Prostate gland (tissue), 2 donors: ENCODE measurements around the gene RIPOR3. TPM values are rescaled to one million over a fixed set of nuclear protein-coding genes. Genes with fewer than 3 reads are reported as not detected.

Experiments
- DNase-seq: peaks from one replicate; pipeline ENCODE4 v3.0.0-alpha.2; 2019; ENCODE audit warnings: low spot score
- H3K27ac ChIP-seq, 2 donors: fragments of 200-600 bp; sonication (generic); 2 replicates each; pipeline ENCODE4 v1.5.1; 2017 to 2019
- H3K27me3 ChIP-seq: fragments of 200-600 bp; sonication (generic); replicated peaks from 2 replicates; pipeline ENCODE4 v1.5.1; 2019; ENCODE audit not compliant: insufficient read depth
- H3K36me3 ChIP-seq, 2 donors: fragments of 200-600 bp; sonication (generic); 1 replicate in 1 of 2; 2 replicates in 1 of 2; pipeline versions ENCODE4 v1.5.1 to v1.8.1; 2017 to 2019
- H3K4me1 ChIP-seq: fragments of 200-600 bp; sonication (generic); replicated peaks from 2 replicates; pipeline ENCODE4 v1.5.1; 2019
- H3K4me3 ChIP-seq, 2 donors: fragments of 200-600 bp; sonication (generic); 2 replicates each; pipeline ENCODE4 v1.5.1; 2017 to 2019
- H3K9me3 ChIP-seq: fragments of 200-600 bp; sonication (generic); 2 replicates; pipeline ENCODE4 v1.5.1; 2017
- POLR2A ChIP-seq: fragments of 450-650 bp; IDR thresholded peaks from one replicate; pipeline ENCODE4 v1.6.1; 2016; ENCODE audit warnings: antibody characterized with exemption, mild to moderate bottlenecking
- POLR2AphosphoS5 ChIP-seq: sonication (generic); formaldehyde crosslinking; IDR thresholded peaks from one replicate; pipeline ENCODE4 v1.6.1; 2017; ENCODE audit warnings: antibody characterized with exemption
- WGBS: methylation state at CpG from one replicate; pipeline ENCODE4 v1.1.5; 2018; 5-methylcytosine and 5-hydroxymethylcytosine counted together
- intact Hi-C: fragments of 100-400 bp; cut with DNase I; formaldehyde crosslinking; loops from one replicate; pipeline ENCODE4 v1.14.2; 2022
- total RNA-seq, 2 donors: library from RNA; depleted of rRNA; stranded (reverse); fragments of >200 nt; gene quantifications; one replicate each; pipeline ENCODE4 v1.1.0, GENCODE V29; 2016
- TF ChIP-seq, protein P1 (sequence below), 4 experiments: fragments of 200-600 bp in 2 of 4; fragments of 450-650 bp in 2 of 4; sonication (generic) in 2 of 4; IDR thresholded peaks; 1 replicate in 3 of 4; 2 replicates in 1 of 4; pipeline ENCODE4 v1.5.1; 2016 to 2019; ENCODE audit warnings: antibody characterized with exemption in 4 of 4, mild to moderate bottlenecking in 2 of 4, moderate library complexity in 2 of 4

RIPOR3 gene
- total RNA-seq, 2 donors from 2014 or later: 0.55 to 11.3 TPM

DNA sequence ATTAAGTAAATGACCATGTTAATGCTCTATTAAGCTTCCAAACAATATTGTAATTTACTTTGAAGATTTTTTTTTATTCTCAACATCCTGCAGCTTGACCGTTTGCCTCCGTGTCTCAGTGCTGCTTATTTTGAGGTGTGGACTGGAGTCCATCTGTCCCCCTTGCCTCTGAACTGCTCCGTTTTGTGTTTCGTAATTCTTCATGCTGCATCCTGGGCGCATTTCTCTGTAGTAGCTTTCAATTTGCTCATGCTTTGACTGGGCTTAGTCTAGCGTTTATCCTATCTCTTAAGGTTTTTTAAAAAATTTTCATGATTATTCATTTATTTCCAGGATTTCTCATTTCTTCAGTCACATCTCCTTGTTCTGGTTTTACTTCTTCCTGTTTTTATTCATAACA lies 143.4 kb downstream of the RIPOR3 start:
- Histone ChIP-seq H3K36me3 (no peaks in the 10 kb centered on the region), H3K27me3 (no peaks in the 10 kb centered on the region), H3K9me3 (no peaks in the 10 kb centered on the region), H3K27ac (no peak overlapping the region), H3K4me1 (no peaks in the 10 kb centered on the region), H3K4me3 (no peak overlapping the region)
- WGBS: 78% methylated on average over 6 of the region's 6 CpGs
- no peak for DNase-seq
- intact Hi-C loops: no loop called here
- no peak for TF ChIP-seq POLR2AphosphoS5
- TF ChIP-seq, protein P1, sequence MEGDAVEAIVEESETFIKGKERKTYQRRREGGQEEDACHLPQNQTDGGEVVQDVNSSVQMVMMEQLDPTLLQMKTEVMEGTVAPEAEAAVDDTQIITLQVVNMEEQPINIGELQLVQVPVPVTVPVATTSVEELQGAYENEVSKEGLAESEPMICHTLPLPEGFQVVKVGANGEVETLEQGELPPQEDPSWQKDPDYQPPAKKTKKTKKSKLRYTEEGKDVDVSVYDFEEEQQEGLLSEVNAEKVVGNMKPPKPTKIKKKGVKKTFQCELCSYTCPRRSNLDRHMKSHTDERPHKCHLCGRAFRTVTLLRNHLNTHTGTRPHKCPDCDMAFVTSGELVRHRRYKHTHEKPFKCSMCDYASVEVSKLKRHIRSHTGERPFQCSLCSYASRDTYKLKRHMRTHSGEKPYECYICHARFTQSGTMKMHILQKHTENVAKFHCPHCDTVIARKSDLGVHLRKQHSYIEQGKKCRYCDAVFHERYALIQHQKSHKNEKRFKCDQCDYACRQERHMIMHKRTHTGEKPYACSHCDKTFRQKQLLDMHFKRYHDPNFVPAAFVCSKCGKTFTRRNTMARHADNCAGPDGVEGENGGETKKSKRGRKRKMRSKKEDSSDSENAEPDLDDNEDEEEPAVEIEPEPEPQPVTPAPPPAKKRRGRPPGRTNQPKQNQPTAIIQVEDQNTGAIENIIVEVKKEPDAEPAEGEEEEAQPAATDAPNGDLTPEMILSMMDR (IDR thresholded peaks at IDR 0.05): no peak
- no peak for TF ChIP-seq POLR2A

DNA sequence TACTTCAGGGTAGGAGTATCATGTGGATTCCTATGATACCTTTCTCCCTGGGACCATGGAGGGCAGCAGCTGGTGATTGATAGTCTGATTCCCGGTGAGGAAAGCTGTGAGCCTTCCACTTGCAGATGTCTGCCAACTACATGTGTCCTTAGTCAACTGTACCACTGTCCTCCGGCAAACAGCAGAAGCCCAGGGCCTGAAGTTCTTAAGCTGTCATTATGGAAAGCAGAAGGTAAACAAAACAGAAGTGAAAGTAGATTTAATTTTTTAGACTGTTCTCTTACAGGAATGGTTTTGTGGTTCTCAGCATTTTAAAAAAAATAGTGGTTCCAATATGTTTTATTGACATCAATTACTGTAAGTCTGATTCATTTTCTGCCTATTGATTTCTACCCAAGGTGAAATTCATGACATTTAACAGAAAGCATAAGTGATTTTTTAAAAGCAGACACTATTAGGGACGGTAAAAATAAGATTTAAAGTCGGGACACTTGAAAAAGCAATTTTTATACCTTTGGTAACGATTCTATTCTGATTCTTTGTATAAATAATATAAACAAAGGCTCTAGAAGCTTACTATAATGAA lies 144.5 kb downstream of the RIPOR3 start:
- Histone ChIP-seq H3K4me3 (no peak overlapping the region), H3K9me3 (no peaks in the 10 kb centered on the region), H3K36me3 (no peaks in the 10 kb centered on the region), H3K4me1 (no peaks in the 10 kb centered on the region), H3K27ac (peak overlapping the region in 1 of 2 donors; percentile 3), H3K27me3 (no peaks in the 10 kb centered on the region)
- DNase-seq: no peak
- TF ChIP-seq POLR2A: no peak
- TF ChIP-seq POLR2AphosphoS5: no peak
- TF ChIP-seq, protein P1 (IDR thresholded peaks at IDR 0.05): no peak
- intact Hi-C loops: no loop called here
- WGBS: 52% methylated on average over 5 of the region's 5 CpGs

DNA sequence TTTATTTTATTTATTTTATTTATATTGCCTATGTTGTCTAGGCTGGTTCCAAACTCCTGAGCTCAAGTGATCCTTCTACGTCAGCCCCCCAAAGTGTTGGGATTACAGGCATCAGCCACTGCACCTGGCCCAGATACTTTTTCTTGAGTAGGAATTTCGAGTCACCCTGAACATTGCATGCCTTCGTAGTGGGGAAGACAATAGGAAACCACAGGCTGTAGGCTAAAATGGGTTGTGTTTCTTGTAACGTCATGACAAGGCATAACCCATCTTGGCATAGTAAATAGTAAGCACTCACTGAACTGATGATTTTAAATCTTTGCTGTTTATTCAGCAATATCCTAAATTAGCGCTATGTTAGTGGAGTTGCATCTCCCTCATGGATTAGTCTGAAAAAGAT lies 146.2 kb downstream of the RIPOR3 start:
- no peaks in the 10 kb centered on the region for H3K9me3 ChIP-seq
- whole genome bisulfite sequencing: 89% methylated on average over 5 of the region's 5 CpGs
- no peaks in the 10 kb centered on the region for H3K27me3 ChIP-seq
- H3K36me3 ChIP-seq: no peaks in the 10 kb centered on the region
- H3K4me3 ChIP-seq: no peak overlapping the region
- intact Hi-C loops: no loop called here
- DNase-seq: no peak
- H3K4me1 ChIP-seq: no peaks in the 10 kb centered on the region
- H3K27ac ChIP-seq: no peak overlapping the region
- TF ChIP-seq POLR2A (no peak), POLR2AphosphoS5 (no peak)
- TF ChIP-seq, protein P1 (IDR thresholded peaks at IDR 0.05): no peak

DNA sequence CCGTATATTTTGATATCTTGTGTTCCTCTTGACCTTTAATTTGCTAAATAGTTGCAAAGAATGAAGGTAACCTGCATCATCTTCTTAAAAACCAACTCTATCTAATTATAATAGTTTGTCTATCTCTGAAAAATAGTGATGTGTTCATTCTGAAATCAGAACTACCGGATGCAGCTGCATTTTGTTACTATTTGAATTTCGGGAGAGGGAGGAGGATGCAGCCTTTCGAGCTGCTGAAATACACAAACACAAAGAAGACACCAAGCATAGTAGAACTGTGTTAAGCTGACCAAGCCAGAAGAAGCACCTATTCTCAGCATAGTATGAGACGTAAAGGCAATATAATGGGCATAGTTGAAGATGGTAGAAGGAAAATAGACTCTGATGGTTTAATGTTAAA lies 148.0 kb downstream of the RIPOR3 start:
- Histone ChIP-seq H3K36me3 (no peaks in the 10 kb centered on the region), H3K27ac (no peak overlapping the region), H3K9me3 (no peaks in the 10 kb centered on the region), H3K4me3 (no peak overlapping the region), H3K27me3 (no peaks in the 10 kb centered on the region), H3K4me1 (peaks cover 4% of the 10 kb centered on the region)
- TF ChIP-seq POLR2AphosphoS5 (no peak), POLR2A (no peak)
- TF ChIP-seq, protein P1 (IDR thresholded peaks at IDR 0.05): no peak
- WGBS: 75% methylated on average over 5 of the region's 5 CpGs
- no peak for DNase-seq
- intact Hi-C loops: no loop called here

DNA sequence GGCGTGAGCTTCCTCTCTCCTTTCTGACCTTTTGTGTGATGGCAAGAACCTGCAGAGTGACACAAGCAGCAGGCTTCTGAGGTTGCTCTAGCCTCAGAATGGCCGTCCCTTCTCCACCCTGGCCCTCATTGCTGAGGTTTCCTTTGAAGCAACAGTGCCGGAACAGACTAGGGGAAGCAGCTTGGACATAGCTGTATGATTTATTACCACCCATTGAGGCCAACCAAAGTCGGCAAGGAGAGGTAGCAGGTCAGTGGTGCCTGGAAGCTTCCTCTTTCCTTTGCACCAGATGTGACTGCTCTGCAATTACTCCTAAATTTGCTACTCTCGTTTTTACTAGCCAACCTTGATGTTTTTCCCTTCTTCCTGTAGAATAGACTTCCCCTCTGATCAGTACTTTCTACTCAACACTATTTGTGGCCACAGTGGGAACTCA lies 149.7 kb downstream of the RIPOR3 start:
- peaks cover 13% of the 10 kb centered on the region for H3K4me1 ChIP-seq
- WGBS: 58% methylated on average over 5 of the region's 5 CpGs
- no peaks in the 10 kb centered on the region for H3K36me3 ChIP-seq
- no peak overlapping the region for H3K27ac ChIP-seq
- no peaks in the 10 kb centered on the region for H3K9me3 ChIP-seq
- intact Hi-C loops: no loop called here
- no peak for TF ChIP-seq POLR2A
- no peak for TF ChIP-seq POLR2AphosphoS5
- no peaks in the 10 kb centered on the region for H3K27me3 ChIP-seq
- no peak overlapping the region for H3K4me3 ChIP-seq
- no peak for DNase-seq
